Measurements from ENCODE around the gene CCDC186. TPM values are rescaled to one million over a fixed set of nuclear protein-coding genes. Genes with fewer than 3 reads are reported as not detected.
A peak's percentile ranks its signal among the peaks of the same experiment; 100 is the strongest.

The CCDC186 gene
- total and polyA plus RNA-seq, 2 donors (not counting 1 experiment from before 2014, with no cell fraction given), result 13.0 to 15.7 TPM

DNA sequence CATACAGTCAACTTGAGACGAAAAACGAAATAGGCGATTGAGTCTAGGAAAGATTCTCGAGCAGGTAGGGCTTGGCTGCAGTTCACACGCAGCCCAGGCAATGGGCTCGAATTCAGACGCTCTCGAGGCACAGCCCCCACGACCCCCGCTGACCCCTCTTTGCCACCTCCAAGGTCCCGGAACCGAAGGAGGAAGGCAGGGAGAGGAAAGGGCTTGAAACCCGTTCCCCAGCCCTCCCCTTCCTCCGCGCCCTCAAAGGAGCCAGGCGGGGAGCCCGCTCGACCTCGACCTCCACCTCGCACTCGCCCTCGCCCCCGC is 441 bp downstream of the CCDC186 start:
- peak overlapping the region; percentile 78 to 93 (median 80) for H3K4me3 ChIP-seq (replicated peaks in 1 of 4; ENCODE audit: control extremely low read depth in 1 of 4, insufficient read depth in 1 of 4, low read depth in 3 of 4, low read length in 4 of 4)
- H3K36me3 ChIP-seq (ENCODE audit: control insufficient read depth, insufficient read depth, low read length), result no peaks in the 10 kb centered on the region
- H3K27ac ChIP-seq (ENCODE audit: insufficient read depth, low read length), result peak overlapping the region; percentile 85
- peak overlapping the region; percentile 95 for H3K9ac ChIP-seq (ENCODE audit: insufficient read depth, low read length)
- no peaks in the 10 kb centered on the region for H3K9me3 ChIP-seq (ENCODE audit: control insufficient read depth, insufficient read depth, low read depth, low read length)
- no peaks in the 10 kb centered on the region for H4K20me1 ChIP-seq (ENCODE audit: control insufficient read depth, extremely low read depth, insufficient read depth, low read length)
- H3K27me3 ChIP-seq (ENCODE audit: control insufficient read depth, insufficient read depth, low read length), result no peaks in the 10 kb centered on the region
- H2AFZ ChIP-seq (ENCODE audit: low read length), result peak overlapping the region; percentile 94
- no peaks in the 10 kb centered on the region for H3K4me1 ChIP-seq (ENCODE audit: control insufficient read depth, extremely low read depth, insufficient read depth, low read length)
- no peak for DNase-seq (ENCODE audit: low read depth in 2 of 2)
- peak overlapping the region; percentile 84 for H3K4me2 ChIP-seq (ENCODE audit: extremely low read depth, insufficient read depth, low read length)
- H3K79me2 ChIP-seq (ENCODE audit: control insufficient read depth, insufficient read depth, low read length), result peaks cover 18% of the 10 kb centered on the region
- TF ChIP-seq EZH2 (IDR thresholded peaks at IDR 0.05; ENCODE audit: low read length, missing control alignments), result no peak
- TF ChIP-seq, protein P1, sequence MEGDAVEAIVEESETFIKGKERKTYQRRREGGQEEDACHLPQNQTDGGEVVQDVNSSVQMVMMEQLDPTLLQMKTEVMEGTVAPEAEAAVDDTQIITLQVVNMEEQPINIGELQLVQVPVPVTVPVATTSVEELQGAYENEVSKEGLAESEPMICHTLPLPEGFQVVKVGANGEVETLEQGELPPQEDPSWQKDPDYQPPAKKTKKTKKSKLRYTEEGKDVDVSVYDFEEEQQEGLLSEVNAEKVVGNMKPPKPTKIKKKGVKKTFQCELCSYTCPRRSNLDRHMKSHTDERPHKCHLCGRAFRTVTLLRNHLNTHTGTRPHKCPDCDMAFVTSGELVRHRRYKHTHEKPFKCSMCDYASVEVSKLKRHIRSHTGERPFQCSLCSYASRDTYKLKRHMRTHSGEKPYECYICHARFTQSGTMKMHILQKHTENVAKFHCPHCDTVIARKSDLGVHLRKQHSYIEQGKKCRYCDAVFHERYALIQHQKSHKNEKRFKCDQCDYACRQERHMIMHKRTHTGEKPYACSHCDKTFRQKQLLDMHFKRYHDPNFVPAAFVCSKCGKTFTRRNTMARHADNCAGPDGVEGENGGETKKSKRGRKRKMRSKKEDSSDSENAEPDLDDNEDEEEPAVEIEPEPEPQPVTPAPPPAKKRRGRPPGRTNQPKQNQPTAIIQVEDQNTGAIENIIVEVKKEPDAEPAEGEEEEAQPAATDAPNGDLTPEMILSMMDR (conservative IDR thresholded peaks at IDR 0.05 in 1 of 2, IDR thresholded peaks at IDR 0.05 in 1 of 2; ENCODE audit: low read depth in 1 of 2, low read length in 2 of 2), result no peak

- H3K4me2 ChIP-seq (ENCODE audit: extremely low read depth, insufficient read depth, low read length), result peak overlapping the region; percentile 84
- H3K27me3 ChIP-seq (ENCODE audit: control insufficient read depth, insufficient read depth, low read length), result no peaks in the 10 kb centered on the region
- H3K27ac ChIP-seq (ENCODE audit: insufficient read depth, low read length), result peak overlapping the region; percentile 85
- H3K9me3 ChIP-seq (ENCODE audit: control insufficient read depth, insufficient read depth, low read depth, low read length), result no peaks in the 10 kb centered on the region
- H3K4me3 ChIP-seq (replicated peaks in 1 of 4; ENCODE audit: control extremely low read depth in 1 of 4, insufficient read depth in 1 of 4, low read depth in 3 of 4, low read length in 4 of 4), result peak overlapping the region; percentile 78 to 93 (median 80)
- no peak for TF ChIP-seq EZH2 (IDR thresholded peaks at IDR 0.05; ENCODE audit: low read length, missing control alignments)
- TF ChIP-seq, protein P1 (conservative IDR thresholded peaks at IDR 0.05 in 1 of 2, IDR thresholded peaks at IDR 0.05 in 1 of 2; ENCODE audit: low read depth in 1 of 2, low read length in 2 of 2), result no peak
- peak overlapping the region; percentile 94 for H2AFZ ChIP-seq (ENCODE audit: low read length)
- no peaks in the 10 kb centered on the region for H3K36me3 ChIP-seq (ENCODE audit: control insufficient read depth, insufficient read depth, low read length)
- no peaks in the 10 kb centered on the region for H3K4me1 ChIP-seq (ENCODE audit: control insufficient read depth, extremely low read depth, insufficient read depth, low read length)
- peak overlapping the region; percentile 95 for H3K9ac ChIP-seq (ENCODE audit: insufficient read depth, low read length)
- H4K20me1 ChIP-seq (ENCODE audit: control insufficient read depth, extremely low read depth, insufficient read depth, low read length), result no peaks in the 10 kb centered on the region
- DNase-seq (ENCODE audit: low read depth in 2 of 2), result peak in 1 of 2 donors; percentile 4
- peaks cover 19% of the 10 kb centered on the region for H3K79me2 ChIP-seq (ENCODE audit: control insufficient read depth, insufficient read depth, low read length)
These were observed 1.0 kb downstream of the CCDC186 start for GRCh38 chr10:114172776-114173602.

GRCh38 chr10:114172216-114172615 is 1.8 kb downstream of the CCDC186 start:
- Histone ChIP-seq H3K4me3 (replicated peaks in 1 of 4; ENCODE audit: control extremely low read depth in 1 of 4, insufficient read depth in 1 of 4, low read depth in 3 of 4, low read length in 4 of 4) (peak overlapping the region in 3 of 4 experiments; percentile 78 to 82 (median 79)), H3K4me1 (ENCODE audit: control insufficient read depth, extremely low read depth, insufficient read depth, low read length) (no peaks in the 10 kb centered on the region), H3K27me3 (ENCODE audit: control insufficient read depth, insufficient read depth, low read length) (no peaks in the 10 kb centered on the region), H3K36me3 (ENCODE audit: control insufficient read depth, insufficient read depth, low read length) (no peaks in the 10 kb centered on the region), H3K9me3 (ENCODE audit: control insufficient read depth, insufficient read depth, low read depth, low read length) (no peaks in the 10 kb centered on the region), H2AFZ (ENCODE audit: low read length) (no peak overlapping the region), H3K4me2 (ENCODE audit: extremely low read depth, insufficient read depth, low read length) (peak overlapping the region; percentile 84), H3K9ac (ENCODE audit: insufficient read depth, low read length) (no peak overlapping the region), H3K27ac (ENCODE audit: insufficient read depth, low read length) (no peak overlapping the region), H3K79me2 (ENCODE audit: control insufficient read depth, insufficient read depth, low read length) (peaks cover 19% of the 10 kb centered on the region), H4K20me1 (ENCODE audit: control insufficient read depth, extremely low read depth, insufficient read depth, low read length) (no peaks in the 10 kb centered on the region)
- peak; percentile 27 to 43 for DNase-seq (ENCODE audit: low read depth in 2 of 2)
- TF ChIP-seq EZH2 (IDR thresholded peaks at IDR 0.05; ENCODE audit: low read length, missing control alignments), result no peak
- TF ChIP-seq, protein P1 (conservative IDR thresholded peaks at IDR 0.05 in 1 of 2, IDR thresholded peaks at IDR 0.05 in 1 of 2; ENCODE audit: low read depth in 1 of 2, low read length in 2 of 2), result no peak

Data from fibroblast of lung (primary cell).